ENCODE data around the gene PTPRG. TPM values are rescaled to one million over a fixed set of nuclear protein-coding genes. Genes with fewer than 3 reads are reported as not detected.

PTPRG gene
- total and polyA plus RNA-seq, 2 experiments from 2014 or later: 24.4 to 131 TPM

- Histone ChIP-seq H3F3A (replicated peaks; ENCODE audit: low read depth) (no peaks in the 10 kb centered on the region), H4K20me1 (replicated peaks; ENCODE audit: insufficient read depth) (no peaks in the 10 kb centered on the region), H3K27ac (ENCODE audit: low read depth) (no peak overlapping the region), H3K4me3 (no peak overlapping the region), H3K36me3 (ENCODE audit: insufficient read depth) (no peaks in the 10 kb centered on the region), H2AFZ (no peak overlapping the region), H3K79me2 (replicated peaks; ENCODE audit: insufficient read depth) (peaks cover 14% of the 10 kb centered on the region), H3K9me2 (ENCODE audit: insufficient read depth) (no peaks in the 10 kb centered on the region), H3K27me3 (ENCODE audit: insufficient read depth) (no peaks in the 10 kb centered on the region), H3K4me1 (ENCODE audit: insufficient read depth) (peaks cover 18% of the 10 kb centered on the region), H3K4me2 (no peak overlapping the region)
- TF ChIP-seq POLR2AphosphoS5 (IDR thresholded peaks at IDR 0.05; ENCODE audit: low read depth): no peak
- TF ChIP-seq EZH2 (IDR thresholded peaks at IDR 0.05; ENCODE audit: low read depth, unreplicated experiment): no peak
- Mint-ChIP-seq H3K9me3 (no peaks in the 10 kb centered on the region), H3K36me3 (ENCODE audit: low read depth) (peaks cover 11% of the 10 kb centered on the region), H3K4me3 (no peak overlapping the region), H3K27me3 (ENCODE audit: insufficient read depth, low read depth, poor library complexity) (no peaks in the 10 kb centered on the region), H3K4me1 (peaks cover 35% of the 10 kb centered on the region), H3K27ac (no peak overlapping the region)
- DNase-seq (ENCODE audit: low spot score): no peak
- no peak for ATAC-seq
Observed at GRCh38 chr3:62022312-62022711, 460.9 kb downstream of the PTPRG start.

DNA sequence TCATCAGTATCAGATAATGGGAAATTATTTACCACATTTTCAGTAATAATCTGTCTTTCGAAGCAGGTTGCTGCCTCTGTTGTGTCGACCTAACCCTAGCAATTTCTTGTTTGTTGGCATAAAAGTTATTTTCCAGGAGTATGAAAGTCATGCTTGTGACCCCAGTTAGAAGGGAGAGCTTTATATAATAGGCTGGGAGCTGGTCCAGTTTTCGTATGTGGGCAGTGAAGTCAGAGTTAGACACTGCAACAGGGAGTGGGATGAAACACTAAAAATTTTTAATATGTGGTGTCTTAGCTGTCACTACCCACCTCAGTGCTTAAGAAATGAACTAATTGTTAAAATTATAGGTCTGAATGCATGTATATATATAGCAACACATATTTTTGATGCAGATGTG lies 463.5 kb downstream of the PTPRG start:
- no peak for ATAC-seq
- Histone ChIP-seq H3K4me1 (ENCODE audit: insufficient read depth) (peaks cover 18% of the 10 kb centered on the region), H3K4me2 (no peak overlapping the region), H3K36me3 (ENCODE audit: insufficient read depth) (no peaks in the 10 kb centered on the region), H3K27me3 (ENCODE audit: insufficient read depth) (no peaks in the 10 kb centered on the region), H3F3A (replicated peaks; ENCODE audit: low read depth) (no peaks in the 10 kb centered on the region), H3K79me2 (replicated peaks; ENCODE audit: insufficient read depth) (peaks cover 8% of the 10 kb centered on the region), H4K20me1 (replicated peaks; ENCODE audit: insufficient read depth) (no peaks in the 10 kb centered on the region), H3K4me3 (no peak overlapping the region), H3K27ac (ENCODE audit: low read depth) (no peak overlapping the region), H2AFZ (no peak overlapping the region), H3K9me2 (ENCODE audit: insufficient read depth) (no peaks in the 10 kb centered on the region)
- no peak for DNase-seq (ENCODE audit: low spot score)
- Mint-ChIP-seq H3K9me3 (no peaks in the 10 kb centered on the region), H3K27ac (peak overlapping the region; percentile 54), H3K36me3 (ENCODE audit: low read depth) (no peaks in the 10 kb centered on the region), H3K27me3 (ENCODE audit: insufficient read depth, low read depth, poor library complexity) (no peaks in the 10 kb centered on the region), H3K4me1 (peaks cover 38% of the 10 kb centered on the region), H3K4me3 (no peak overlapping the region)
- TF ChIP-seq CREB1 (CRISPR knock-in tag; IDR thresholded peaks at IDR 0.05; ENCODE audit: low read depth): no peak
- TF ChIP-seq JUNB (IDR thresholded peaks at IDR 0.05; ENCODE audit: unreplicated experiment): no peak
- no peak for TF ChIP-seq CTCF (conservative IDR thresholded peaks at IDR 0.05; ENCODE audit: low read depth in 2 of 2)
- no peak for TF ChIP-seq STAT1 (IDR thresholded peaks at IDR 0.05; ENCODE audit: unreplicated experiment)
- TF ChIP-seq, protein P1, sequence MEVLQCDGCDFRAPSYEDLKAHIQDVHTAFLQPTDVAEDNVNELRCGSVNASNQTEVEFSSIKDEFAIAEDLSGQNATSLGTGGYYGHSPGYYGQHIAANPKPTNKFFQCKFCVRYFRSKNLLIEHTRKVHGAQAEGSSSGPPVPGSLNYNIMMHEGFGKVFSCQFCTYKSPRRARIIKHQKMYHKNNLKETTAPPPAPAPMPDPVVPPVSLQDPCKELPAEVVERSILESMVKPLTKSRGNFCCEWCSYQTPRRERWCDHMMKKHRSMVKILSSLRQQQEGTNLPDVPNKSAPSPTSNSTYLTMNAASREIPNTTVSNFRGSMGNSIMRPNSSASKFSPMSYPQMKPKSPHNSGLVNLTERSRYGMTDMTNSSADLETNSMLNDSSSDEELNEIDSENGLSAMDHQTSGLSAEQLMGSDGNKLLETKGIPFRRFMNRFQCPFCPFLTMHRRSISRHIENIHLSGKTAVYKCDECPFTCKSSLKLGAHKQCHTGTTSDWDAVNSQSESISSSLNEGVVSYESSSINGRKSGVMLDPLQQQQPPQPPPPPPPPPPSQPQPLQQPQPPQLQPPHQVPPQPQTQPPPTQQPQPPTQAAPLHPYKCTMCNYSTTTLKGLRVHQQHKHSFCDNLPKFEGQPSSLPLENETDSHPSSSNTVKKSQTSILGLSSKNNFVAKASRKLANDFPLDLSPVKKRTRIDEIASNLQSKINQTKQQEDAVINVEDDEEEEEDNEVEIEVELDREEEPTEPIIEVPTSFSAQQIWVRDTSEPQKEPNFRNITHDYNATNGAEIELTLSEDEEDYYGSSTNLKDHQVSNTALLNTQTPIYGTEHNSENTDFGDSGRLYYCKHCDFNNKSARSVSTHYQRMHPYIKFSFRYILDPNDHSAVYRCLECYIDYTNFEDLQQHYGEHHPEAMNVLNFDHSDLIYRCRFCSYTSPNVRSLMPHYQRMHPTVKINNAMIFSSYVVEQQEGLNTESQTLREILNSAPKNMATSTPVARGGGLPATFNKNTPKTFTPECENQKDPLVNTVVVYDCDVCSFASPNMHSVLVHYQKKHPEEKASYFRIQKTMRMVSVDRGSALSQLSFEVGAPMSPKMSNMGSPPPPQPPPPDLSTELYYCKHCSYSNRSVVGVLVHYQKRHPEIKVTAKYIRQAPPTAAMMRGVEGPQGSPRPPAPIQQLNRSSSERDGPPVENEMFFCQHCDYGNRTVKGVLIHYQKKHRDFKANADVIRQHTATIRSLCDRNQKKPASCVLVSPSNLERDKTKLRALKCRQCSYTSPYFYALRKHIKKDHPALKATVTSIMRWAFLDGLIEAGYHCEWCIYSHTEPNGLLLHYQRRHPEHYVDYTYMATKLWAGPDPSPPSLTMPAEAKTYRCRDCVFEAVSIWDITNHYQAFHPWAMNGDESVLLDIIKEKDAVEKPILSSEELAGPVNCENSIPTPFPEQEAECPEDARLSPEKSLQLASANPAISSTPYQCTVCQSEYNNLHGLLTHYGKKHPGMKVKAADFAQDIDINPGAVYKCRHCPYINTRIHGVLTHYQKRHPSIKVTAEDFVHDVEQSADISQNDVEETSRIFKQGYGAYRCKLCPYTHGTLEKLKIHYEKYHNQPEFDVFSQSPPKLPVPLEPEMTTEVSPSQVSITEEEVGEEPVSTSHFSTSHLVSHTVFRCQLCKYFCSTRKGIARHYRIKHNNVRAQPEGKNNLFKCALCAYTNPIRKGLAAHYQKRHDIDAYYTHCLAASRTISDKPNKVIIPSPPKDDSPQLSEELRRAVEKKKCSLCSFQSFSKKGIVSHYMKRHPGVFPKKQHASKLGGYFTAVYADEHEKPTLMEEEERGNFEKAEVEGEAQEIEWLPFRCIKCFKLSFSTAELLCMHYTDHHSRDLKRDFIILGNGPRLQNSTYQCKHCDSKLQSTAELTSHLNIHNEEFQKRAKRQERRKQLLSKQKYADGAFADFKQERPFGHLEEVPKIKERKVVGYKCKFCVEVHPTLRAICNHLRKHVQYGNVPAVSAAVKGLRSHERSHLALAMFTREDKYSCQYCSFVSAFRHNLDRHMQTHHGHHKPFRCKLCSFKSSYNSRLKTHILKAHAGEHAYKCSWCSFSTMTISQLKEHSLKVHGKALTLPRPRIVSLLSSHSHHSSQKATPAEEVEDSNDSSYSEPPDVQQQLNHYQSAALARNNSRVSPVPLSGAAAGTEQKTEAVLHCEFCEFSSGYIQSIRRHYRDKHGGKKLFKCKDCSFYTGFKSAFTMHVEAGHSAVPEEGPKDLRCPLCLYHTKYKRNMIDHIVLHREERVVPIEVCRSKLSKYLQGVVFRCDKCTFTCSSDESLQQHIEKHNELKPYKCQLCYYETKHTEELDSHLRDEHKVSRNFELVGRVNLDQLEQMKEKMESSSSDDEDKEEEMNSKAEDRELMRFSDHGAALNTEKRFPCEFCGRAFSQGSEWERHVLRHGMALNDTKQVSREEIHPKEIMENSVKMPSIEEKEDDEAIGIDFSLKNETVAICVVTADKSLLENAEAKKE (CRISPR knock-in tag; IDR thresholded peaks at IDR 0.05): no peak
- no peak for TF ChIP-seq NANOG (IDR thresholded peaks at IDR 0.05; ENCODE audit: borderline replicate concordance)
- TF ChIP-seq ETS1 (IDR thresholded peaks at IDR 0.05): no peak
- no peak for TF ChIP-seq POLR2AphosphoS5 (IDR thresholded peaks at IDR 0.05; ENCODE audit: low read depth)
- TF ChIP-seq EZH2 (IDR thresholded peaks at IDR 0.05; ENCODE audit: low read depth, unreplicated experiment): no peak
- TF ChIP-seq ZNF331 (CRISPR knock-in tag; IDR thresholded peaks at IDR 0.05; ENCODE audit: low read depth): no peak

Data from GM23338 (cell line).